SK-N-SH treated with all-trans-retinoic acid at 6 μM for 48 hours (cell line): ENCODE results near the gene FHIT.

Experiments
- CSRNP3 ChIP-seq: fragments of 250-450 bp; sonication (Bioruptor Pico); IDR thresholded peaks from 2 replicates; pipeline ENCODE4 v1.5.1; 2021; ENCODE audit warnings: mild to moderate bottlenecking, moderate library complexity
- ESRRG ChIP-seq: fragments of 250-450 bp; sonication (Bioruptor Pico); IDR thresholded peaks from 2 replicates; pipeline ENCODE4 v1.6.1; 2021; ENCODE audit warnings: mild to moderate bottlenecking
- ISL1 ChIP-seq: fragments of 250-450 bp; sonication (Bioruptor Pico); IDR thresholded peaks from 2 replicates; pipeline ENCODE4 v2.1.2; 2022; ENCODE audit warnings: mild to moderate bottlenecking, moderate library complexity
- PATZ1 ChIP-seq: fragments of 250-450 bp; sonication (Bioruptor Pico); IDR thresholded peaks from 2 replicates; pipeline ENCODE4 v1.8.0; 2020; ENCODE audit warnings: mild to moderate bottlenecking, moderate library complexity, borderline replicate concordance
- POU6F1 ChIP-seq: fragments of 250-450 bp; sonication (Bioruptor Pico); IDR thresholded peaks from 2 replicates; pipeline ENCODE4 v1.8.0; 2021; ENCODE audit warnings: low read depth, mild to moderate bottlenecking, moderate library complexity, borderline replicate concordance
- ZFP3 ChIP-seq: fragments of 250-450 bp; sonication (Bioruptor Pico); IDR thresholded peaks from 2 replicates; pipeline ENCODE4 v1.5.0; 2020; ENCODE audit warnings: mild to moderate bottlenecking, moderate library complexity
- ZNF8 ChIP-seq: fragments of 450-650 bp; formaldehyde crosslinking; IDR thresholded peaks from 2 replicates; pipeline ENCODE4 v1.5.0; 2020; ENCODE audit warnings: mild to moderate bottlenecking, moderate library complexity

- no peak for TF ChIP-seq ZFP3 (CRISPR knock-in tag)
- TF ChIP-seq ESRRG, result no peak
- no peak for TF ChIP-seq POU6F1 (CRISPR knock-in tag)
- no peak for TF ChIP-seq PATZ1
- TF ChIP-seq ZNF8 (CRISPR knock-in tag), result no peak
- TF ChIP-seq CSRNP3 (CRISPR knock-in tag), result no peak
- TF ChIP-seq ISL1 (CRISPR knock-in tag), result no peak
Observed at GRCh38 chr3:61073566-61074165, 177.6 kb downstream of the FHIT start.
